HG03196 (cell line): ENCODE measurements around the gene MAP6.
"Not testable (repeated sequence)": the region's sequence is repeated elsewhere in the genome, so short reads cannot be mapped to it uniquely, and the experiment has no call there.

Experiments
- ATAC-seq: cut with Tn5 transposase; IDR thresholded peaks from one replicate; pipeline ENCODE4 v1.9.1; 2021; ENCODE audit not compliant: unreplicated experiment

The MAP6 gene

DNA sequence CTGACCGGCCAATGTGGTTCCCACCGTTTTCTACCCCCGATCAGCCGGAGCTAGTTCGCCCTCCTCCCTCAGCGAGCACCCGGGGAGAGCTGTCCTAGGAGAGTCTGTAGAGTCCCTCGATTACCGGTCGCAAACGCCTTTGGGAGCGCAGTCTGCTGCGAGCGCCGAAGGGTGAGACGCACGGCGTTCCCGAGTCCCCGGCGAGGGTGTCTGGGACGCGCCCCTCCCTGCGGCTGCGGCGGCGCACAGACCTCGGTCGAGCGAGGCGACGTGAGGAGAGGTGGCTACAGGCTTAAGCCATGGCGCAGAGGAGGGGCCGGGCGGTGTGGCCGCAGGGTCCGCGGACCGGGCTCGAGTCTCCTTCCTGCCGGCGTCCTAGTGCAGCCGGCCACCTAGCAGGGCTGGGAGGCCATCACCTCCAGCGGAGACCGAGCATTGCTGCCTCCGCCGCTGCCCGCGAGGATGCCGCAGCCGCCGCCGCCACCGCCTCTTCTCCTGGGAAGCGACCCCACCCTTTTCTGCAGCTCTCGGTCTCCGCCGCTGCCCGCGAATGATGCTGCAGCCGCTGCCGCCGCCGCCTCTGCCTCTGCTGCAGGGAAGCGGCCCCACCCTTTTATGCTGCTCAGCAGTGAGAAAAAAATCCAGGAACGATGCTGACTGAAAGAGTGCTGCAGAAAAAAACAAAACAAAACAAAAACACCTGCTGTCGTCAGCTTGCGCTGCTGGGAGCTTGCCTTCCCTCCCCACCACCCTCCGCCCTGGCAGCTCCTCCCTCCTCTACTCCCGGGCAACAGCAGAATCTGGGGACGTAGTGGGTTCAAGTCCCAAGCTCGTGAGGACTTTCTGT is at the start of gene MAP6:
TSS of gene MAP6 (minus strand) at position 588 of the 847 bp plus-strand sequence. CDS start 669 bp downstream, outside the sequence.
- ATAC-seq: no peak

DNA sequence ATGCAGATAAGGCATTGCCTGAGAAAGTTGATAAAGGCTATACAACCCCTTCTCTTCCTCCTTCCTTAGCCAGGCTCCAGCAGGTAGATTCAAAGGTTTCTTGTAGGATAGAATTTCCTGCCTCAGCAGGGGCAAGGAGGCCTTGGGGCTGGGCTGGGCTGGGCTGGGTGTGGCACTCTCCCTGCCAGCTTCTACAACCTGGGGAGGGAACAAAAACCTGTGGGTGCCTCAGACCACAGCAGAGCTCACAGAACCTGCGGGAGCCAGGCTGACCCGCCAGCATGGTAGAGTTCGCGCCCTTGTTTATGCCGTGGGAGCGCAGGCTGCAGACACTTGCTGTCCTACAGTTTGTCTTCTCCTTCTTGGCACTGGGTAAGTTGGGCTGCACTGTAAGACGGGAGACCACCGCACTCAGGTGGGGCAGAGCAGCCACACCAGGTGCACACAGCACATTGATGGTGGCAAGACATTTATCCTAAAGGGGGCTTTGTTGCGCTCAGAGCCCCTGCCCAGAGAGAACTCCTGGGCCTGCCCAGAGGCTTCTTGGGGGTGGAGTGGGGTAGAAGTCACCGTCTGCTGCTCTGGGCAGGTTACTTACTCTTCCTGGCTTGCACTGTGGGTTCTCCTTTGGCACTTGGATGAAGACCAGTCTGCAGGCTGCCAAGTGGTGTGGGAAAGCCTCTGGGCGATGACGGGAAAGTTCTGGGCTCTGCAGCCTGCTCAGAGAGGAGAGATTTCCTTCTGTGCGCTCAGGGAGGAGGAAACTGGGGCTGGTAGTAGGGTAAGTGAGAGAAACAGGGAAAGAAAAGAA is 49.0 kb upstream of the MAP6 start, which contains the start of gene MOGAT2:
TSS of gene MOGAT2 (plus strand) at position 231 of the 811 bp plus-strand sequence. CDS start at position 282, 51 bp downstream.
- ATAC-seq: no peak

DNA sequence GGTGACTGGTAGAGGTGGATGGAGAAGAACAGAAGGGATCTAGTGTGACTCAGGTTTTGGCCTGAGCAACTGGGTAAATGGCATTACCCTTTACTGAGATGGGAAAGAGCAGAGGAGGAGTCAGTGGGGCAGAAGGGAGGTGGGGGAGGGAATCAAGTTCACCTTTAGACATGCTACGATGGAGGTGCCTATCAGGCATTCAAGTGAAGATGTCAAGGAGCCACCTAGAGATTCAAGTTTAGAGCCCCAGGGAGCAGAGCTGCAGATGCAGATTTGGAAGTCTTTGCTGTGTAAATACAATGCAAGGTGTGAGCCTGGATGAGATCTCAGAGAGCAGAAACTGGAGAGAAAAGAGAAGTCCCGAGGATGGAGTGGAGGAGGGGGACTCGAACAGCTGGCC is 47.8 kb upstream of the MAP6 start:
- ATAC-seq: no peak

DNA sequence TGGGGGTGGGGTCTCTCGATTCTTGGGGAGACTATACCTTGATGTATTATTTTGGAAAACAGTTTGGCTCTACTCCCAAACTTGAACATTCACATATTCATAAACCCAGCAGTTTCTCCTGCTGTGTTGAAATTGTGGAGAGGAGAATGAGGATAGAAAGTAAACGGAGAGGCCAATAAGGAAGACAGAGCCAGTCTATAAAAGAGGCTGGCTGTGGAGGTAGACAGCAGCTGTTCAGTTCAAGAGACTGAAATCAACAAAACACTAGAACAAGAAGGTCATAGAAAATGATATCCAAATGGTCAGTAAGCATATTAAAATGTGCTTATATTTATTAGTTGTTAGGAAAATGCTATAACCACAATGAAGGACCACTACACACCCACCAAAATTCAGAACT is 46.9 kb upstream of the MAP6 start:
- no peak for ATAC-seq

DNA sequence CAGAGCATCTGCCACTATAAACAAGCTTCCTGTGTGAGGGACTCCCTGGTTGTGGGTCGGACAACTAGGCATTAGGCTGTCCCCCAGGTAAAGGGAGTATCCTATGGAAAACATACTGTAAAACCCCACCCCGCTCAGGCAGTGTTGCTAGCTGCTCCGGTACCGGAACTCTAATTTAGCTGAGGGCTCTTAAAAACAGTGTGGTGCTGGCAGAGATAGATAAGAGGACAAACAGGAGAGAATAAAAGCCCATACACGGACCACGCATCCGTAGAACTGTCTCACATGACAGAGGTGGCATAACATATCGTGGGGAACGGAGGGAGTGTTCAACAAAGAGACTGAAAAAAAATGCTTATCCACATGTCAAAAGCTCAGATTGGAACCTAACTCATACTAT is 45.4 kb upstream of the MAP6 start:
- ATAC-seq: no peak

DNA sequence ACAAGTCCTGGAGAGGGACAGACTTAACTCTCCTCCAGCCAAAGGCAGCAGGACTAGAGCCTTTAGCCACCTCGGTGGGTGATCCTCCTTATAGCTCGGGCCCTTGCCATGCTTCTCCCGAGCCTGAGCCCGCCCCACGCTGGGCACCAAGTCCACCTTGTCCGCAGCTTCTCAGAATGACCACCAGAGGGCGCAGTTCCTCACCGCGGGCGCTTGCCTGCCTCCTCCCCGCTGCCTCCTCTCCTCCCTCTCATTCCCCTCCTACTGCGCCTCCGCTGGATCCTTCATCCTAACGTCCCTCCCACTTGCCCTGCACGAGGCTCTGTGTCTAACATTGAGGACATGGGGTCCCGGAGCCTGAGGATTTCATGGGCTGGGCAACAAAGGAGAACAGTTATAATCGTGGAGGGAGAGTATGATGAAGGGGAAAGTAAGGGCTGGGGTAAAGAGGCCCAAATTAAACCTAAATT is 37.5 kb upstream of the MAP6 start:
- ATAC-seq: peak; percentile 68

DNA sequence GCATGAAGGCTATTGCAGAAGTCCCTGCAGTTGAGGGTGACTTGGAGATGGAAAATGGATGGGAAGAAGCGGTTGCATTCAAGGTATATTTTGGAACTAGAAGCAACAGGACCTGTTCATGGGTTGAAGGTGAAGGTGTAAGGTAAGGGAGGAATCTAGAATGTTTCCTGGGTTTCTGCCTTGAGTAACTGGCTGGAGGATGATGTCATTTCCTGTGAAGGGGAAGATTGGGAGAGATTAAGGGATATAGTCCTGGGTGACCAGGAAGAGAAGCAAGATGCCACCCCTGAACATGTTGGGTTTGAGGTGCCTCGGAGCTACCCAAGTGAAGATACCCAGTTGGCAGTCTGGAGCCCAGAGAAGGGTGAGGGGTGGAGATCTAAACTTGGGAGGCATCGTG is 36.7 kb upstream of the MAP6 start:
- ATAC-seq: no peak

DNA sequence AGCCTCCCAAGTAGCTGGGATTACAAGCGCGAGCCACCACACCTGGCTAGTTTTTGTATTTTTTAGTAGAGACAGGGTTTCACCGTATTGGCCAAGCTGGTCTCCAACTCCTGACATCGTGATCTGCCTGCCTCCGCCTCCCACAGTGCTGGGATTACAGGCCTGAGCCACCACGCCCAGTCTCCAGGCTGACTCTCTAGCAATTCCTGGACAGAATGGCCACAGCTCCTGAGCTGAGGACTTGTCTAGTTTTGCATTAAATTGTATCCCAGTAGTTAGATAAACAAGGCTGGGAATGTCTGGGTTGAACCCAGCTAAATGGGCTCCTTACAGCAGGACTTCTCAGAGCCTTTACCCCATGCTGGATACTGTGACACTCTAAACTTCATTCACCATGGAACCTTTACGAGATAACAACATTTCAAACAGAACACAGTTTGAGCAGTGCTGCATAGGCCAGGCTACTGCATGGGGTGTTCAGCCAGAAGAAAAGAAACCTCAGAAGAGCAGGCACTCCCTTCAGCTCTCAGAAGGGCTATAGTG is 34.9 kb upstream of the MAP6 start:
- ATAC-seq: no peak

DNA sequence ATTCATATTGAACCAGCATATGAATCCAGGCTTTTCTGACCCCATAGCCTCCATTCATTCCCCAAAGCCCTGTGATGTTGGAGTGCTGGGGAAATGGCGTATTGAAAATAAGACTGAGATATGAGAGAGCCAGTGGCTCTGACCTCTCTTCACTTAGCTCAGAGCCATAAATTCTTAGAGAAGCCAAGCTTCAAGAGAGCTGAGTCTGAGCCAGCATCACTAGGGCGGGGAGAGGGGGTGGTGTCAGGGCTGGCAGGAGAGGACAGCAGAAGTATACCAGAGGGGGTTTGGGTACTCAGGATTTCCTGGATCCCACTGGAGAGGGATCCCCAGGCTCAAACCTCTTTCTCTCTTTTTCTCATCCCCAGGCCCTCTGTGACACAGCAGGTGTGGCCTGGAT is 32.1 kb upstream of the MAP6 start:
- ATAC-seq: no peak

DNA sequence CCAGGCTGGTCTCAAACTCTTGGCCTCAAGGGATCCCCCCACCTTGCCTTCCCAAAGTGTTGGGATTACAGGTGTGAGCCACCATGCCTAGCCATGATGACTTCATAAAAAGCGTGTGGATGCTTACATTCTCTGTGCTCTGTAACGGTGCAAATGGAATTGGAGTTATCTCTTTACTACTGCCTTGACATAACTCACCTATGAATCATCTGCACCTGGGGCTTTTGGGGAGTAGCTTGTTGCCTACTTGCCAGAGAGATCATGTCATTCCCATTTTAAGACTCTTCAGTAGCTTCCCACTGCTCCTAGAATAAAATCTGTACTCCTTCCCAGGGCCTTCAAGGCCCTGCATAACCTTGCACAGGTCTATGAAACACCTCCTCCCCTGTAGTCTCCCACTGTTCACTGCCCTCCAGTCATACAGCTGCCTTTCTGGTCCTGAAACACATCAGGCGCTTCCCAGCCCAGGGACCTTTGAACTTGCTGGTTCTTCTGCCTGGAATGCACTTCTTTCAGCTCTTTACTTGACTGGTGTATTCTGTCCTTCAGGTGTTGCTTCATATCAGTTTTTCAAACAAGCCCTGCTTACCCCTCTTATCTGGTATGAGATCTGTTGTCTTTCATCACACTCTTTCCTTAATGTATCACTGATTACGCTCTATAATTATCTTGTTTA is 29.2 kb upstream of the MAP6 start:
- no peak for ATAC-seq

DNA sequence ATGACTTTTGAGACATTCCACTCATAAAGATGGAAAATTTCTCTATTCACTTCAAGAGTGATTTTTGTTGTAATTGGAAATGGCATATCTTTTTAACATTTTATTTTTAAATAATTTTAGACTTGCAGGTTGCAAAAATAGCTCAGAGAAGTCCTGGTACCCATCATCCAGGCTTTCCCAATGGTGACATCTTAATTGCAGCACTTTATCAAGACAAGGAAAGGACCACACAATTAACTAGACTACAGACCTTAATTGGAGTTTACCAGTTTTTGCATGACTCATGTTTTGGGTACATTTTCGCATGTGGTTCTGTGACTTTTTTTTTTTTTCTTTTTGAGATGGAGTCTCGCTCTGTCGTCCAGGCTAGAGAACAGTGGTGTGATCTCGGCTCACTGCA is 23.0 kb upstream of the MAP6 start:
- no peak for ATAC-seq

DNA sequence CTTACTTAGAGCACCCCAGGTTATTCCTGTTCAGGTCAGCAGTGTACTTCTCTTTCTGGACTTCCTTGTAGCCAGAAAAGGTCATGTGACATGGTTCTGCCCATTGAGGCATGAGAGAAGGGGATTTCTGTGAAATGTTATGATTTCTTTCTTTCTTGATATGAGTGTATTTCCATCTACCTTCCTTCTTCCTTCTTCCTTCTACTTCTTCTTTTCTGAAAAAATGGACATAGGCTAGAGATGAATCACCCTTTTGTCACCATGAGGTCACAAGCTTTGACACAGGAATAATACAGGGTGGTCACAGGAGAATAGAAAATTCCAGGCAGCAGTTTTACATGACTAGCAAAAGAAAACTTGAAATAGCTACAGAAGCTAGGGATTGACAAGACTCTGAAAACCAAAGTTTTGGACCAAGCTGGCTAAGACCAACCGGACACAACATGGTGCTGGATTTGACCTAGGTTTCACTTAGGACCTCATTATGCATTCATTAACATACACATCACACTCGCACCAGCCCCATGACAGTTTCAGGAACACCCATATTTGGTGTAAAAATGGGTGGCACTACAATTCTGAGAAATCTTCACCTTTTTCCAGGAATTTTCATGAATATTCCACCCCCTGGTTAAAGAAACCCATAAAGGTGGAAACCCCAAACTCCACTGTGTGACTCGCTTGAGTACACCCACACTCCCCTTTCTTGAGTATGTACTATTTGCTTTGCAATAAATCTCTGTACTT is 21.2 kb upstream of the MAP6 start:
- peak; percentile 74 for ATAC-seq

DNA sequence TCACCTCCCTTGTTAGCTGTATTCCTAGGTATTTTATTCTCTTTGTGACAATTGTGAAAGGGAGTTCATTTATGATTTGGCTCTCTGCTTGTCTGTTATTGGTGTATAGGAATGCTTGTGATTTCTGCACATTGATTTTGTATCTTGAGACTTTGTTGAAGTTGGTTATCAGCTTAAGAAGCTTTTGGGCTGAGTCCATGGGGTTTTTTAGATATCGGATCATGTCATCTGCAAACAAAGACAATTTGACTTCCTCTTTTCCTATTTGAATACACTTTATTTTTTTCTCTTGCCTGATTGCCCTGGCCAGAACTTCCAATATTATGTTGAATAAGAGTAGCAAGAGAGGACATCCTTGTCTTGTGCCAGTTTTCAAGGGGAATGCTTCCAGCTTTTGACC is 15.0 kb upstream of the MAP6 start:
- not testable (repeated sequence) for ATAC-seq

DNA sequence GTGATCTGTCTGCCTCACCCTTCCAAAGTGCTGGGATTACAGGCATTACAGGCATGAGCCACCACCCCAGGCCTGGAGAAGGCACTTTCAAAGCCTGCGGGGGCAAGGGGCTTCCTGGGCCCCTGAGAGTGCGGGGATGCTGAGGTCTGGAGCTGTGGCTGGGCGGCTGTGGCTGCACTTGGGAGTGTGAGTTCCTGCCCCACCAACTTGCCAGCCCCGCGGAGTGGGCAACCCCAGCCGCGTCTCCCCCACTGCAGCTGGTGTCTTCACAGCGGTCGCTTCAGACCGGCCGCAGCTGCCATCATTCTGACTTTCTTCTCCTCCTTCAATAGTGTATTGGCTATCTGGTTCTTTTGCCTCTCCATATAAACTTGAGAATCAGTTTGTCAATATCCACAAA is 10.7 kb upstream of the MAP6 start:
- no peak for ATAC-seq

DNA sequence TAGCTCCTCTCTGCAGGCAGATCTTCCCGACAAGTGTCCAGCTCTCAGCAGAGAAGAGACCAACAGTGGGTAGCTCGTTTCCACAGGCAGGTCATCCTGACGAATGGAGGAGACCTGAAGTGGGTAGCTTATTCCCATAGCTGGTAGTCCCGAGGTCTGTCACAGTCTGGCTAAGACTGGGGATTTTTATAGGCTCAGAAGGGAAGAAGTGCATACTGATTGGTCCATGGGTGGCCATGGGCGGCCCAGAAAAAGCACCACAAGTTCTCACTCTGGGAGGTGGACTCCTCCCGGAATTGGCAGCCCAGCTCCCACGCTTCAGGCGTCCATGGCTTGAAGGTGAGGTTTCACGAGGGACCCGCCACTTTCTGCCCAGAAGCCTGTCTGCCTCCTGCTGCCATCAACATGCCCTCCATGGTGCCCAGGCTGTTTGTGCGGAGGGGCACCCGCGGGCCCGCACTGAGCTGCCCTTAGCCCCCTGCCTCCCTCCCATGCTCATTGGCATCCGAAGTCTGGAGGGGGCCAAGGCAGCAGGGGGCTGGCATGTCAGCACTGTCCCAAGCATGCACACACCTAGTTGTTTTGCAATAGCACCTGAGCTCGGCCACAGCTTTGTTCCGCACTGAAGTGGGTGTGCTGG is 9.9 kb upstream of the MAP6 start:
- ATAC-seq: no peak

DNA sequence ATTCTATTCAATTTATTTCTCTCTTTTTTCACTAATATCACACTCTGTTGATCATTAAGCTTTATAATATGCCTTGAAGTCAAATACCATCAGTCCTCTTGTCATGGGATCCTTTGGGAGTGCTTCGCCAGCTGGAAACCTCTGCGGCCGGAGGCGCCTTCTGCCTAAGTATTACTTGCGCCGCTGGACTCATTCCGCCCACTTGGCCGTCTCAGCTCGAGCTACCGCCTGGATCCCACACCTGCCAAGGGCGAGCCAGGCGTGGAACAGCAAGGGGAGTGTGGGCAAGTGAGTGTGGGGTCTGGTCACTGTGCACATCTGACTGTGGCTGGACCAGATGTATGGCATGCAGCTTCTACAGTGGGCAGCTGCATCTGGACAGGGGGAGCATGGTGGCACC is 9.1 kb upstream of the MAP6 start:
- no peak for ATAC-seq

DNA sequence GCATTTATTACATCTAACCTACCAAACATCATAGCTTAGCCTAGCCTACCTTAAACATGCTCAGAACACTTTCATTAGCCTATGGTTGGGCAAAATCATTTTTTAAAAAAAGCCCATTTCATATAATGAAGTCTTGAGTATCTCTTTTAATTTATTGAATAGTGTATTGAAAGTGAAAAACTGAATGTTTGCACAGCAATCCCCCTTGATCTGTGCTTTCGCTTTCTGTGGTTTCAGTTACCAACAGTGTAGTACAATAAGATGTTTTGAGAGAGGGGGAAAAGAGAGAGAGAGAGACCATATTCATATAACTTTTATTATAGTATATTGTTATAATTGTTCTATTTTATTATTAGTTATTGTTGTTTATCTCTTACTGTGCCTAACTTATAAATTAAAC is 8.4 kb upstream of the MAP6 start:
- no peak for ATAC-seq

DNA sequence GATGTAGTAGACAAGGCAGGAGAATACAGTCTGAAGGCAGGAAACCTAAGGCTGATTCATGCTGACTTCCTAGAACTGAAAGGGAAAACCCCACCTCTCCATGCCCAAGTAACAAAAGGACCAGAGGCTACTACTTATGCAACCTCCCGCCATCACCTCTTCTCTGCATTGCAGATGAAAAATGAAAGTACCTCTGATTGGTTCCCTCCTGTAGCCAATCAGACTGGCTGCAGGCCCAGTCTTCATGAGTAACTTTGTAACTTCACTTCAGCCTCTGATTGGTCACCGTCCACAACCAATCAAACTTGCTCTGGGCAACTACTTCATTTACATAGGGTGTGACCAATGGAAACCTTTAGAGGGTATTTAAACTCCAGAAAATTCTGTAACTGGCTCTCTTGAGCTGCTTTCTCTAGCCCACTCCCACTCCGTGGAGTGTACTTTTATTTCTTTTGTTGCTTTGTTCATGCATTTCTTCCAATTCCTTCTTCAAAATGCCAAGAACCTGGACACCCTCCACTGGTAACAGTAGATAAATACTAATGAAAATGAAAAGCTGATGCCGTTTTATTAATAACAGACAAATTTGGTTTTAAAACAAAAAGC is 5.2 kb upstream of the MAP6 start:
- no peak for ATAC-seq

DNA sequence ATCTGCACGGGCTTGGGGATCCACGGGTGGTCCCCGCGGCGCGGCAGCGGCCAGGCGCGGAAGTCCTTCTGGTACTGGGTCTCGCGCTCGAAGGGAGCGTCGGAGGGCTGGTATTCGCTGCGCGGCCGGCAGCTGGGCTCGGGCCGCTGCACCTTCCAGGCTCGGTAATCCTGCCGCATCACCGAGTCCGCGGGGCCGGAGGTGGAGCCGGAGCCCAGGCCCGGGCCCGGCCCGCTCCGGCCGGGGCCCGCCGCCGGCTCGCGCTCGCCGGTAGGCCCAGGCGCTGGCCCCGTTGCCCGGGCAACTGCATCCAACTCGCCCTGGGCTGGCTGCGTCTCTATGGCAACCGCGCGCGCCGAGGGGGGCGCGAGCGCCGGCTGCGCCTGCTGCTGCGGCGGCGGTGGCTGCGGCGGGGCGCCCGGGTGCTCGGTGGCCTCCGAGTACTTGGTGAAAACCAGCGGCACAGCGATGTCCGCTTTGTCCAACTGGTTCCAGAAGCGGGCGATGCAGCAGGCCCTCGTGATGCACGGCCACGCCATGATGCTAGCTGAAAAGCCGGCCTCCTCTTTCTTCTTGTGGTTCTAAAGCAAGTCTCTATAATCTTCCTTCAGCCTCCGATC is 897 bp downstream of the MAP6 start:
- no peak for ATAC-seq
